Kidney capillary endothelial cell (primary cell): ENCODE results near the gene C22orf23.
A peak's percentile ranks its signal among the peaks of the same experiment; 100 is the strongest.

ENCODE experiments used
- DNase-seq: peaks from one replicate; pipeline ENCODE4 v3.0.0-alpha.2; 2018; ENCODE audit warnings: low spot score

C22orf23 gene

GRCh38 chr22:37898441-37899181, 54.8 kb downstream of the C22orf23 start:
- no peak for DNase-seq

GRCh38 chr22:37897807-37898206, 55.6 kb downstream of the C22orf23 start:
- no peak for DNase-seq

GRCh38 chr22:37896939-37897338, 56.5 kb downstream of the C22orf23 start:
- no peak for DNase-seq

- DNase-seq = peak; percentile 65
Measured at GRCh38 chr22:37896181-37896592, 57.2 kb downstream of the C22orf23 start.

- no peak for DNase-seq
Measured at GRCh38 chr22:37894939-37895670, 58.3 kb downstream of the C22orf23 start.

- no peak for DNase-seq
Measured at GRCh38 chr22:37893583-37893983, 59.8 kb downstream of the C22orf23 start.
